ENCODE results near the gene WDR31.

- TF ChIP-seq EZH2 (IDR thresholded peaks at IDR 0.05; ENCODE audit: insufficient read depth, low read length) = no peak
- TF ChIP-seq CTCF (IDR thresholded peaks at IDR 0.05; ENCODE audit: insufficient read depth, low read depth, low read length) = no peak
Measured at GRCh38 chr9:113307396-113307975, 32.6 kb downstream of the WDR31 start.

Data from astrocyte (in vitro differentiated cells and primary cell).